Neural progenitor cell (in vitro differentiated cells): Measurements from ENCODE around the gene RNPEP.

Experiments used
- EZH2 ChIP-seq: fragments of 200-600 bp; sonication (generic); IDR thresholded peaks from 2 replicates; pipeline ENCODE4 v1.6.1; 2017; ENCODE audit warnings: antibody characterized with exemption, mild to moderate bottlenecking, moderate library complexity
- TF ChIP-seq, protein P1 (sequence below): fragments of 200-600 bp; sonication (generic); IDR thresholded peaks from 2 replicates; pipeline ENCODE4 v1.5.1; 2017; ENCODE audit warnings: antibody characterized with exemption, mild to moderate bottlenecking

DNA sequence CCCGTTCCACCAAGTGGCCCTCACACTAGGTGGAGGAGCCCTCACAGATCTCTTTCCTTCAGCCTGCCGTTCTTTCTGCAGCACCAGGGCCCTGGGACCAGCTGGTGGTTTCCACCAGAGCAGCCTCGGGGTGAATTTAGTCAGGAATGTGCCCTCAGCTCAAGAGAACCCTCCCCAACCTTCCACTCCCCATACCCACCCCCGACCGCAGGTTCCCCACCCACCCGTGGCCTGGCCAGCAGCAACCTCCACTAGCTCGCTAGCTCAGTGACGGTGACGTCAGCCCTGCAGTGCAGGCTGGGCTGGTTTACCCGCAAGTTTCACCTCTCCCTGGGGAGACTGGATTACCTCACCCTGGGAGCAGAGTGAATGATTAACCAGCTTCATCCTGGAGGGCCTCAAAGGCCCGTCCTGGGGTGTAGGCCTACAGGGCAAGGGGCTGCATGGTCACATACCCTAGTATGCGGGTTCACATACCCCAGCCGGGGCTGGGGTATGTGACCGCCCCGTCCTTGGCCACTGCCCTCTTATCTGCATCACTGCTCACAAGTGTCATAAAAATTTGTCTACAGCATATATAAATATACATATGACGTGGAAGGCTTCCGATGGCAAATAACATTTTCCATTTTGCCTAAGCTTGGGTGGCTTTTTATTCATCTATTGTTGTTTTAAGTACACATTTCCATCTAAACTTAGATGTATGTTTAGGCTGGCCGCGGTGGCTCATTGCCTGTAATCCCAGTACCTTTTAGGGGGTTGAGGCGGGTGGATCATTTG lies 52.4 kb downstream of the RNPEP start:
- TF ChIP-seq, protein P1, sequence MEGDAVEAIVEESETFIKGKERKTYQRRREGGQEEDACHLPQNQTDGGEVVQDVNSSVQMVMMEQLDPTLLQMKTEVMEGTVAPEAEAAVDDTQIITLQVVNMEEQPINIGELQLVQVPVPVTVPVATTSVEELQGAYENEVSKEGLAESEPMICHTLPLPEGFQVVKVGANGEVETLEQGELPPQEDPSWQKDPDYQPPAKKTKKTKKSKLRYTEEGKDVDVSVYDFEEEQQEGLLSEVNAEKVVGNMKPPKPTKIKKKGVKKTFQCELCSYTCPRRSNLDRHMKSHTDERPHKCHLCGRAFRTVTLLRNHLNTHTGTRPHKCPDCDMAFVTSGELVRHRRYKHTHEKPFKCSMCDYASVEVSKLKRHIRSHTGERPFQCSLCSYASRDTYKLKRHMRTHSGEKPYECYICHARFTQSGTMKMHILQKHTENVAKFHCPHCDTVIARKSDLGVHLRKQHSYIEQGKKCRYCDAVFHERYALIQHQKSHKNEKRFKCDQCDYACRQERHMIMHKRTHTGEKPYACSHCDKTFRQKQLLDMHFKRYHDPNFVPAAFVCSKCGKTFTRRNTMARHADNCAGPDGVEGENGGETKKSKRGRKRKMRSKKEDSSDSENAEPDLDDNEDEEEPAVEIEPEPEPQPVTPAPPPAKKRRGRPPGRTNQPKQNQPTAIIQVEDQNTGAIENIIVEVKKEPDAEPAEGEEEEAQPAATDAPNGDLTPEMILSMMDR: no peak
- TF ChIP-seq EZH2: no peak
